Type B pancreatic cell (in vitro differentiated cells): ENCODE results near the gene HEATR5A. TPM values are rescaled to one million over a fixed set of nuclear protein-coding genes. Genes with fewer than 3 reads are reported as not detected.

ENCODE experiments used
- DNase-seq: peaks from one replicate; pipeline ENCODE4 v3.0.0; 2021; ENCODE audit warnings: mixed read lengths; ENCODE audit not compliant: unreplicated experiment; ENCODE audit errors: extremely low spot score
- H3K27ac Mint-ChIP-seq: 2 replicates; pipeline ENCODE4 v1.8.0; 2021; ENCODE audit warnings: mild to moderate bottlenecking, mixed read lengths
- H3K27me3 Mint-ChIP-seq: 2 replicates; pipeline ENCODE4 v1.8.0; 2021; ENCODE audit warnings: mixed read lengths
- H3K36me3 Mint-ChIP-seq: 2 replicates; pipeline ENCODE4 v1.8.0; 2021; ENCODE audit warnings: mixed read lengths
- H3K4me1 Mint-ChIP-seq: one replicate; pipeline ENCODE4 v1.8.0; 2021; ENCODE audit warnings: mixed read lengths; ENCODE audit not compliant: unreplicated experiment
- H3K4me3 Mint-ChIP-seq: 2 replicates; pipeline ENCODE4 v1.8.0; 2021; ENCODE audit warnings: mild to moderate bottlenecking, mixed read lengths
- H3K9me3 Mint-ChIP-seq: 2 replicates; pipeline ENCODE4 v1.8.0; 2021; ENCODE audit warnings: mixed read lengths
- CTCF ChIP-seq: fragments of 200-600 bp; sonication (generic); conservative IDR thresholded peaks from 2 replicates; pipeline ENCODE4 v1.5.0; 2021; ENCODE audit warnings: antibody characterized with exemption, mild to moderate bottlenecking
- total RNA-seq: library from RNA; stranded (reverse); gene quantifications from 2 replicates; pipeline ENCODE4 v1.2.1, GENCODE V29; 2021; ENCODE audit warnings: low replicate concordance

The HEATR5A gene
- total RNA-seq, 1 donor from 2014 or later: 26.3 TPM

GRCh38 chr14:31421200-31421599 is 850 bp upstream of the HEATR5A start:
- TF ChIP-seq CTCF: no peak
- Mint-ChIP-seq H3K27ac (peak overlapping the region; percentile 91), H3K4me3 (peak overlapping the region; percentile 98), H3K9me3 (no peaks in the 10 kb centered on the region), H3K27me3 (no peaks in the 10 kb centered on the region), H3K36me3 (no peaks in the 10 kb centered on the region), H3K4me1 (peaks cover 6% of the 10 kb centered on the region)
- no peak for DNase-seq

GRCh38 chr14:31419967-31420318 is 407 bp downstream of the HEATR5A start:
- no peak for TF ChIP-seq CTCF
- H3K9me3 Mint-ChIP-seq: no peaks in the 10 kb centered on the region
- no peaks in the 10 kb centered on the region for H3K27me3 Mint-ChIP-seq
- DNase-seq: peak; percentile 78
- H3K27ac Mint-ChIP-seq: peak overlapping the region; percentile 91
- peak overlapping the region; percentile 98 for H3K4me3 Mint-ChIP-seq
- H3K36me3 Mint-ChIP-seq: no peaks in the 10 kb centered on the region
- peaks cover 6% of the 10 kb centered on the region for H3K4me1 Mint-ChIP-seq

GRCh38 chr14:31419179-31419966 is 977 bp downstream of the HEATR5A start:
- no peak for DNase-seq
- TF ChIP-seq CTCF: no peak
- Mint-ChIP-seq H3K4me3 (peak overlapping the region; percentile 98), H3K4me1 (peaks cover 6% of the 10 kb centered on the region), H3K36me3 (no peaks in the 10 kb centered on the region), H3K27ac (peak overlapping the region; percentile 20), H3K9me3 (no peaks in the 10 kb centered on the region), H3K27me3 (no peaks in the 10 kb centered on the region)

- no peak for DNase-seq
- Mint-ChIP-seq H3K9me3 (no peaks in the 10 kb centered on the region), H3K27me3 (no peaks in the 10 kb centered on the region), H3K4me1 (peaks cover 6% of the 10 kb centered on the region), H3K27ac (no peak overlapping the region), H3K36me3 (no peaks in the 10 kb centered on the region), H3K4me3 (peak overlapping the region; percentile 58)
- TF ChIP-seq CTCF: no peak
These were observed 1.9 kb downstream of the HEATR5A start for GRCh38 chr14:31418440-31418839.

- no peaks in the 10 kb centered on the region for H3K27me3 Mint-ChIP-seq
- DNase-seq: no peak
- no peak overlapping the region for H3K27ac Mint-ChIP-seq
- H3K9me3 Mint-ChIP-seq: no peaks in the 10 kb centered on the region
- no peak overlapping the region for H3K4me3 Mint-ChIP-seq
- H3K4me1 Mint-ChIP-seq: peaks cover 4% of the 10 kb centered on the region
- no peak for TF ChIP-seq CTCF
- H3K36me3 Mint-ChIP-seq: no peaks in the 10 kb centered on the region
These were observed 6.0 kb downstream of the HEATR5A start for GRCh38 chr14:31414190-31414833.
